ENCODE data around the gene PAX9. TPM values are rescaled to one million over a fixed set of nuclear protein-coding genes. Genes with fewer than 3 reads are reported as not detected.

The PAX9 gene
- total RNA-seq, 1 donor from 2014 or later = 1.2 TPM

DNA sequence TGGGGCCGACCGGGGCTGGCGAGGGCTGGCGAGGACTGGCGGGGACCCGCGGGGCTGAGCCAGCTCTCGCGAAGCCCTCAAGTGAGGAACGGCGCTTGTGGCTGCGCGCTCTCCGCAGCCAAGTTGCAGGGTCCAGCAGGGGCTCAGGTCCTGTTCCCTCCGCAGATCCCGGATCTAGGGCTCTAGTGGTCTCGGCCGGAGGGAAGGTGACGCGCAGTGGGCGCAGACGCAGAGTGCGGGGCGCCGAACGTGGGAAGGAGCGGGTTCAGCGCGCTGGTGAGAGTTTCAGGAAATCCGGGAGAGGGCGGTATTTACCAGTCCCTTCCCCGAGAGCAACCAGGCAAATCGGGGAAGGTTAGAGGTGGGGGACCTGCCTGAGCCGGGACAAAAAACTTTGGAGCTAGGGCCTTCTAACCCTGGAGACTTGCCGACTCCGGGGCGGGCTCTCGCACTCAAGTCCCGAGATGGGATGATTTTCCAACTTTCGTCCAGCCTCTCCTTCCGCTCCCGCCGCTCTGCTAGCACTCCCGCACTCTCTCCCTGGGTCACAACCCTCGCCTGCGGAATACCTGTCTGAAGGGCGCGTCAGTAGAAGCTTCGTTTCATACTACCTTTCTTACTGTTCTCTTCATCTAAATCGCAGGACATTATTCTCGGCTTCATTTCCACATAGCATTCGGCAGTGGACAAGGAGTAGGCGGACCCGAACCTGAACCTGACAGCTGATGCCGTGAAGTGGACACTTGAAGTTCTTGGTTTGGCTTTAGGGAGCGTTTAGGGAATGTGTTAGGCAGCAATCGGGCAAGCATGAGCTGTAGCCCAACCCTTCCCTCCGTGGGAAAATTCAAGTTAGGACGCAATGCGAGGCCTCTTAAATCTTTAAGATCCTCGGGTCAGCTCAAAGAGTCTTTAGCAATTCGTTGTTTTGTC is 13.6 kb upstream of the PAX9 start:
- H3K36me3 ChIP-seq (ENCODE audit: insufficient read depth, low read length) = no peaks in the 10 kb centered on the region
- Mint-ChIP-seq H3K4me1 (ENCODE audit: low read depth, unreplicated experiment) (peaks cover 1% of the 10 kb centered on the region), H3K4me3 (ENCODE audit: unreplicated experiment) (peak overlapping the region; percentile 86), H3K27ac (ENCODE audit: unreplicated experiment) (no peak overlapping the region), H3K27me3 (ENCODE audit: low read depth, unreplicated experiment) (peaks cover 79% of the 10 kb centered on the region), H3K9me3 (ENCODE audit: unreplicated experiment) (no peaks in the 10 kb centered on the region), H3K36me3 (ENCODE audit: low read depth, unreplicated experiment) (no peaks in the 10 kb centered on the region)
- peaks cover 15% of the 10 kb centered on the region for H3K4me1 ChIP-seq (ENCODE audit: insufficient read depth, low read length)
- H3K4me2 ChIP-seq (ENCODE audit: low read length) = peak overlapping the region; percentile 84
- TF ChIP-seq EZH2 (IDR thresholded peaks at IDR 0.05; ENCODE audit: insufficient read depth, low read length) = no peak
- TF ChIP-seq, protein P1, sequence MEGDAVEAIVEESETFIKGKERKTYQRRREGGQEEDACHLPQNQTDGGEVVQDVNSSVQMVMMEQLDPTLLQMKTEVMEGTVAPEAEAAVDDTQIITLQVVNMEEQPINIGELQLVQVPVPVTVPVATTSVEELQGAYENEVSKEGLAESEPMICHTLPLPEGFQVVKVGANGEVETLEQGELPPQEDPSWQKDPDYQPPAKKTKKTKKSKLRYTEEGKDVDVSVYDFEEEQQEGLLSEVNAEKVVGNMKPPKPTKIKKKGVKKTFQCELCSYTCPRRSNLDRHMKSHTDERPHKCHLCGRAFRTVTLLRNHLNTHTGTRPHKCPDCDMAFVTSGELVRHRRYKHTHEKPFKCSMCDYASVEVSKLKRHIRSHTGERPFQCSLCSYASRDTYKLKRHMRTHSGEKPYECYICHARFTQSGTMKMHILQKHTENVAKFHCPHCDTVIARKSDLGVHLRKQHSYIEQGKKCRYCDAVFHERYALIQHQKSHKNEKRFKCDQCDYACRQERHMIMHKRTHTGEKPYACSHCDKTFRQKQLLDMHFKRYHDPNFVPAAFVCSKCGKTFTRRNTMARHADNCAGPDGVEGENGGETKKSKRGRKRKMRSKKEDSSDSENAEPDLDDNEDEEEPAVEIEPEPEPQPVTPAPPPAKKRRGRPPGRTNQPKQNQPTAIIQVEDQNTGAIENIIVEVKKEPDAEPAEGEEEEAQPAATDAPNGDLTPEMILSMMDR (IDR thresholded peaks at IDR 0.05; ENCODE audit: insufficient read depth, low read depth, low read length) = peak; percentile 36
- H3K79me2 ChIP-seq (ENCODE audit: insufficient read depth, low read length) = no peaks in the 10 kb centered on the region
- peak; percentile 15 for DNase-seq (ENCODE audit: low read depth)
- H4K20me1 ChIP-seq (ENCODE audit: insufficient read depth, low read length) = no peaks in the 10 kb centered on the region
- H3K27ac ChIP-seq (ENCODE audit: low read depth, low read length) = no peak overlapping the region
- no peak for FAIRE-seq
- H3K9me3 ChIP-seq (ENCODE audit: insufficient read depth, low read depth, low read length) = no peaks in the 10 kb centered on the region
- H3K4me3 ChIP-seq (ENCODE audit: insufficient read depth, low read depth, low read length) = peak overlapping the region; percentile 44
- no peak overlapping the region for H3K9ac ChIP-seq (ENCODE audit: low read length)
- peaks cover 85% of the 10 kb centered on the region for H3K27me3 ChIP-seq (ENCODE audit: insufficient read depth, low read length)
- peak overlapping the region; percentile 77 for H2AFZ ChIP-seq (ENCODE audit: low read depth, low read length)

DNA sequence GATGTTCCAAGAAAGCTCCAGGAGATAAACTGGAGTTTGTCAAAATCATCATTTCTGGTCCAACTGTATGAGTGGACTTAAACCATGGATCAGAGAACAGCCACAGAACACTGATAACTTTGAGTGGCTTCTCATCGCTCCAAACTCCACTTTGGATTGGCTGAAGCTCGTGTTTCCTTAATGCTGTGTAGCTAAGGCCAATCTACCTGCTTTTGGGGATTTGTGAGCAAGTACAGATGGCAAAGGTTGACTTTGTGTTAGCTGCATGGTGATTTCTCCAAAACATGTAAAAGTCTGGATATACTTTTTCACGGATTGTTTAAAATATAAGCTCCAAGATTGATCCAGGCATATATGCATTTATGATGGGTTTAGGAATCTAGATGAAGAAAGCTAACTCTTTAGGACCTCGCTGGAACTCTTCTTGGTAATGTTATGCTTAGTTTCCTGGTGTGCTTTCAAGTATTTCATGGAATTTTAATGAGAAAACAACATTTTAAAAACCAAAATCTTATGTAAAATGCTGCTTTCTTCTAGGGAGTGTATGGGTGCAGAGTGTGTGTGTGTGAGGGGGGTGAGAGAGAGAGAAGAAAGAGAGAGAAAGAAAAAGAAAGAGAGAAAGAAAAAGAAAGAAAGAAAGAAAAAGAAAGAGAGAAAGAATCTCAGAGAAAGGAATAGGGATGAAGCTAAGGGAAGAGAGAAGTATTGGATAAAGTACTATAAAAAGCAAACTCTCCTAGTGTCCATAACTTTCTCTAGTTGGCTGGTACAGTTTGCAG is 11.6 kb upstream of the PAX9 start:
- no peak overlapping the region for H2AFZ ChIP-seq (ENCODE audit: low read depth, low read length)
- no peak overlapping the region for H3K9ac ChIP-seq (ENCODE audit: low read length)
- peaks cover 5% of the 10 kb centered on the region for H3K9me3 ChIP-seq (ENCODE audit: insufficient read depth, low read depth, low read length)
- no peak overlapping the region for H3K4me3 Mint-ChIP-seq (ENCODE audit: unreplicated experiment)
- H3K36me3 ChIP-seq (ENCODE audit: insufficient read depth, low read length) = no peaks in the 10 kb centered on the region
- H3K27ac ChIP-seq (ENCODE audit: low read depth, low read length) = no peak overlapping the region
- no peak for FAIRE-seq
- no peak overlapping the region for H3K4me3 ChIP-seq (ENCODE audit: insufficient read depth, low read depth, low read length)
- H4K20me1 ChIP-seq (ENCODE audit: insufficient read depth, low read length) = no peaks in the 10 kb centered on the region
- DNase-seq (ENCODE audit: low read depth) = no peak
- peaks cover 90% of the 10 kb centered on the region for H3K27me3 Mint-ChIP-seq (ENCODE audit: low read depth, unreplicated experiment)
- H3K4me1 ChIP-seq (ENCODE audit: insufficient read depth, low read length) = peaks cover 15% of the 10 kb centered on the region
- H3K4me2 ChIP-seq (ENCODE audit: low read length) = no peak overlapping the region
- H3K4me1 Mint-ChIP-seq (ENCODE audit: low read depth, unreplicated experiment) = peaks cover 1% of the 10 kb centered on the region
- H3K27ac Mint-ChIP-seq (ENCODE audit: unreplicated experiment) = no peak overlapping the region
- H3K9me3 Mint-ChIP-seq (ENCODE audit: unreplicated experiment) = peaks cover 3% of the 10 kb centered on the region
- H3K27me3 ChIP-seq (ENCODE audit: insufficient read depth, low read length) = peaks cover 95% of the 10 kb centered on the region
- no peaks in the 10 kb centered on the region for H3K36me3 Mint-ChIP-seq (ENCODE audit: low read depth, unreplicated experiment)
- no peaks in the 10 kb centered on the region for H3K79me2 ChIP-seq (ENCODE audit: insufficient read depth, low read length)
- TF ChIP-seq, protein P1 (IDR thresholded peaks at IDR 0.05; ENCODE audit: insufficient read depth, low read depth, low read length) = no peak
